Karpas-422 (cell line): Measurements from ENCODE around the gene PCYT2. TPM values are rescaled to one million over a fixed set of nuclear protein-coding genes. Genes with fewer than 3 reads are reported as not detected.

Experiments
- DNase-seq: peaks from one replicate; pipeline ENCODE4 v3.0.0-alpha.2; 2015
- H2AFZ ChIP-seq: fragments of 200-600 bp; sonication (generic); 2 replicates; pipeline ENCODE4 v1.6.1; 2014; ENCODE audit warnings: antibody characterized with exemption, low read length, mixed read lengths
- H3K27ac ChIP-seq: fragments of 200-600 bp; sonication (generic); 2 replicates; pipeline ENCODE4 v1.5.1; 2014; ENCODE audit warnings: mild to moderate bottlenecking, low read length, moderate library complexity
- H3K27me3 ChIP-seq: fragments of 200-600 bp; sonication (generic); 2 replicates; pipeline ENCODE4 v1.6.1; 2014; ENCODE audit warnings: low read length, mixed read lengths
- H3K36me3 ChIP-seq: fragments of 200-600 bp; sonication (generic); 2 replicates; pipeline ENCODE4 v1.6.1; 2014; ENCODE audit warnings: low read length, mixed read lengths; ENCODE audit not compliant: insufficient read depth
- H3K4me1 ChIP-seq: fragments of 200-600 bp; sonication (generic); 2 replicates; pipeline ENCODE4 v1.6.1; 2014; ENCODE audit warnings: mild to moderate bottlenecking, low read length, mixed read lengths
- H3K4me2 ChIP-seq: fragments of 200-600 bp; sonication (generic); 2 replicates; pipeline ENCODE4 v1.6.1; 2014; ENCODE audit warnings: low read length, low read depth, mild to moderate bottlenecking; ENCODE audit not compliant: poor library complexity, severe bottlenecking
- H3K4me3 ChIP-seq: fragments of 200-600 bp; sonication (generic); 2 replicates; pipeline ENCODE4 v1.5.1; 2014; ENCODE audit warnings: mild to moderate bottlenecking, antibody characterized with exemption, low read length, mixed read lengths
- H3K79me2 ChIP-seq: fragments of 200-600 bp; sonication (generic); 2 replicates; pipeline ENCODE4 v1.6.1; 2014; ENCODE audit warnings: mild to moderate bottlenecking, low read length, mixed read lengths
- H3K9ac ChIP-seq: fragments of 200-600 bp; sonication (generic); 2 replicates; pipeline ENCODE4 v1.6.0; 2014; ENCODE audit warnings: low read length
- H3K9me2 ChIP-seq: fragments of 200-600 bp; sonication (generic), shearing (Covaris generic); replicated peaks from 2 replicates; pipeline ENCODE4 v1.6.0; 2014; ENCODE audit warnings: mild to moderate bottlenecking, low read length, moderate library complexity; ENCODE audit not compliant: insufficient read depth
- H3K9me3 ChIP-seq: fragments of 300-700, 200-600 bp; sonication (generic); 2 replicates; pipeline ENCODE4 v1.6.1; 2014; ENCODE audit warnings: low read length, mixed read lengths
- H4K20me1 ChIP-seq: fragments of 200-600 bp; sonication (generic); 2 replicates; pipeline ENCODE4 v1.6.1; 2014; ENCODE audit warnings: mild to moderate bottlenecking, antibody characterized with exemption, low read length, low read depth; ENCODE audit not compliant: insufficient read depth
- total RNA-seq: library from RNA; depleted of rRNA; stranded (reverse); fragments of >200 nt; shearing (Covaris generic); gene quantifications from 2 replicates; pipeline ENCODE4 v1.2.3, GENCODE V29; 2014; ENCODE audit warnings: low replicate concordance

PCYT2 gene
- total RNA-seq, 1 experiment from 2014 or later, result 20.9 TPM

GRCh38 chr17:81913394-81914102, 2.3 kb upstream of the PCYT2 start:
- Histone ChIP-seq H3K4me2 (no peak overlapping the region), H3K27me3 (no peaks in the 10 kb centered on the region), H3K4me1 (peaks cover 23% of the 10 kb centered on the region), H3K9ac (no peak overlapping the region), H3K9me3 (no peaks in the 10 kb centered on the region), H3K27ac (no peak overlapping the region), H3K36me3 (peaks cover 9% of the 10 kb centered on the region; the same call in 1 of the 2 replicates), H3K4me3 (no peak overlapping the region), H4K20me1 (peaks cover 14% of the 10 kb centered on the region; the same call in 1 of the 2 replicates), H3K9me2 (no peaks in the 10 kb centered on the region), H3K79me2 (peaks cover 41% of the 10 kb centered on the region), H2AFZ (no peak overlapping the region)
- DNase-seq, result no peak

GRCh38 chr17:81912441-81913309, 1.5 kb upstream of the PCYT2 start:
- Histone ChIP-seq H3K36me3 (peaks cover 9% of the 10 kb centered on the region; the same call in 1 of the 2 replicates), H3K4me2 (no peak overlapping the region), H3K27ac (no peak overlapping the region), H3K4me1 (peaks cover 19% of the 10 kb centered on the region), H3K9me3 (no peaks in the 10 kb centered on the region), H4K20me1 (peaks cover 14% of the 10 kb centered on the region; the same call in 1 of the 2 replicates), H3K4me3 (no peak overlapping the region), H2AFZ (no peak overlapping the region), H3K27me3 (no peaks in the 10 kb centered on the region), H3K9me2 (no peaks in the 10 kb centered on the region), H3K79me2 (peaks cover 38% of the 10 kb centered on the region), H3K9ac (no peak overlapping the region)
- no peak for DNase-seq

- Histone ChIP-seq H3K27me3 (no peaks in the 10 kb centered on the region), H3K9me3 (no peaks in the 10 kb centered on the region), H3K4me3 (no peak overlapping the region), H3K4me2 (peak overlapping the region; percentile 19), H2AFZ (no peak overlapping the region), H3K9ac (no peak overlapping the region), H4K20me1 (peaks cover 10% of the 10 kb centered on the region; the same call in 1 of the 2 replicates), H3K79me2 (peaks cover 31% of the 10 kb centered on the region), H3K27ac (no peak overlapping the region), H3K9me2 (no peaks in the 10 kb centered on the region), H3K36me3 (peaks cover 9% of the 10 kb centered on the region; the same call in 1 of the 2 replicates), H3K4me1 (peaks cover 16% of the 10 kb centered on the region)
- no peak for DNase-seq
These were observed 770 bp upstream of the PCYT2 start for GRCh38 chr17:81911969-81912368.

GRCh38 chr17:81910840-81911276, 341 bp downstream of the PCYT2 start:
- Histone ChIP-seq H3K4me2 (peak overlapping the region; percentile 75), H3K9me2 (no peaks in the 10 kb centered on the region), H3K79me2 (peaks cover 20% of the 10 kb centered on the region), H3K27me3 (no peaks in the 10 kb centered on the region), H3K9ac (peak overlapping the region; percentile 96), H3K4me3 (peak overlapping the region; percentile 99), H3K27ac (peak overlapping the region; percentile 29; the same call in 1 of the 2 replicates), H3K9me3 (no peaks in the 10 kb centered on the region), H3K4me1 (peaks cover 11% of the 10 kb centered on the region), H4K20me1 (peaks cover 2% of the 10 kb centered on the region; the same call in 1 of the 2 replicates), H2AFZ (no peak overlapping the region), H3K36me3 (peaks cover 7% of the 10 kb centered on the region; the same call in 1 of the 2 replicates)
- DNase-seq, result peak; percentile 58

GRCh38 chr17:81909966-81910839, 996 bp downstream of the PCYT2 start:
- Histone ChIP-seq H3K4me3 (peak overlapping the region; percentile 99), H3K9me3 (no peaks in the 10 kb centered on the region), H3K79me2 (peaks cover 17% of the 10 kb centered on the region; the same call in 1 of the 2 replicates), H3K27ac (peak overlapping the region; percentile 29; the same call in 1 of the 2 replicates), H2AFZ (no peak overlapping the region), H4K20me1 (no peaks in the 10 kb centered on the region; the same call in 1 of the 2 replicates), H3K4me1 (peaks cover 11% of the 10 kb centered on the region), H3K9ac (peak overlapping the region; percentile 96), H3K36me3 (peaks cover 5% of the 10 kb centered on the region; the same call in 1 of the 2 replicates), H3K9me2 (no peaks in the 10 kb centered on the region), H3K4me2 (peak overlapping the region; percentile 75), H3K27me3 (no peaks in the 10 kb centered on the region)
- DNase-seq, result peak; percentile 59

GRCh38 chr17:81909231-81909630, 2.0 kb downstream of the PCYT2 start:
- no peak for DNase-seq
- no peaks in the 10 kb centered on the region; the same call in 1 of the 2 replicates for H4K20me1 ChIP-seq
- H2AFZ ChIP-seq, result no peak overlapping the region
- H3K9me2 ChIP-seq, result no peaks in the 10 kb centered on the region
- H3K27ac ChIP-seq, result no peak overlapping the region
- no peak overlapping the region for H3K4me3 ChIP-seq
- H3K4me2 ChIP-seq, result no peak overlapping the region
- H3K9me3 ChIP-seq, result no peaks in the 10 kb centered on the region
- H3K9ac ChIP-seq, result no peak overlapping the region
- H3K79me2 ChIP-seq, result peaks cover 17% of the 10 kb centered on the region; the same call in 1 of the 2 replicates
- H3K4me1 ChIP-seq, result peaks cover 11% of the 10 kb centered on the region
- peaks cover 5% of the 10 kb centered on the region; the same call in 1 of the 2 replicates for H3K36me3 ChIP-seq
- no peaks in the 10 kb centered on the region for H3K27me3 ChIP-seq

- no peak overlapping the region for H2AFZ ChIP-seq
- no peak overlapping the region for H3K27ac ChIP-seq
- H4K20me1 ChIP-seq, result no peaks in the 10 kb centered on the region; the same call in 1 of the 2 replicates
- peaks cover 5% of the 10 kb centered on the region; the same call in 1 of the 2 replicates for H3K36me3 ChIP-seq
- H3K9me2 ChIP-seq, result no peaks in the 10 kb centered on the region
- H3K4me1 ChIP-seq, result peaks cover 11% of the 10 kb centered on the region
- no peak for DNase-seq
- no peak overlapping the region for H3K4me2 ChIP-seq
- H3K79me2 ChIP-seq, result peaks cover 17% of the 10 kb centered on the region; the same call in 1 of the 2 replicates
- H3K4me3 ChIP-seq, result no peak overlapping the region
- H3K27me3 ChIP-seq, result no peaks in the 10 kb centered on the region
- no peak overlapping the region for H3K9ac ChIP-seq
- no peaks in the 10 kb centered on the region for H3K9me3 ChIP-seq
These were observed 2.4 kb downstream of the PCYT2 start for GRCh38 chr17:81908793-81909192.
